Hepatocyte (in vitro differentiated cells): ENCODE measurements around the gene ZFR2. TPM values are rescaled to one million over a fixed set of nuclear protein-coding genes. Genes with fewer than 3 reads are reported as not detected.

Experiments
- DNase-seq: peaks from one replicate; pipeline ENCODE4 v3.0.0-alpha.2; 2016; ENCODE audit warnings: low spot score
- H2AFZ ChIP-seq: fragments of 200-600 bp; sonication (generic); 2 replicates; pipeline ENCODE4 v1.6.0; 2016; ENCODE audit warnings: antibody characterized with exemption, mild to moderate bottlenecking
- H3K27ac ChIP-seq: fragments of 200-600 bp; sonication (generic); 2 replicates; pipeline ENCODE4 v1.5.1; 2016; ENCODE audit warnings: mild to moderate bottlenecking
- H3K27me3 ChIP-seq: fragments of 200-600 bp; sonication (generic); 2 replicates; pipeline ENCODE4 v1.6.1; 2016
- H3K36me3 ChIP-seq: fragments of 200-600 bp; sonication (generic); replicated peaks from 2 replicates; pipeline ENCODE4 v1.5.1; 2016; ENCODE audit warnings: low read depth; ENCODE audit not compliant: insufficient read depth
- H3K4me1 ChIP-seq: fragments of 200-600 bp; sonication (generic); 2 replicates; pipeline ENCODE4 v1.5.1; 2016; ENCODE audit warnings: mild to moderate bottlenecking, moderate library complexity; ENCODE audit not compliant: insufficient read depth
- H3K4me2 ChIP-seq: fragments of 200-600 bp; sonication (generic); 2 replicates; pipeline ENCODE4 v1.6.0; 2016
- H3K4me3 ChIP-seq: fragments of 200-600 bp; sonication (generic); 2 replicates; pipeline ENCODE4 v1.5.1; 2016; ENCODE audit warnings: mild to moderate bottlenecking
- H3K79me2 ChIP-seq: fragments of 200-600 bp; sonication (generic); 2 replicates; pipeline ENCODE4 v1.6.0; 2017; ENCODE audit warnings: mild to moderate bottlenecking
- H3K9me2 ChIP-seq: fragments of 200-600 bp; sonication (generic); replicated peaks from 2 replicates; pipeline ENCODE4 v1.6.0; 2017; ENCODE audit warnings: mild to moderate bottlenecking; ENCODE audit not compliant: insufficient read depth
- H3K9me3 ChIP-seq: fragments of 200-600 bp; sonication (generic); 2 replicates; pipeline ENCODE4 v1.5.1; 2016; ENCODE audit warnings: low read depth, mild to moderate bottlenecking
- H4K20me1 ChIP-seq: fragments of 200-600 bp; sonication (generic); 2 replicates; pipeline ENCODE4 v1.6.0; 2016; ENCODE audit warnings: mild to moderate bottlenecking; ENCODE audit not compliant: insufficient read depth, poor library complexity, severe bottlenecking
- CTCF ChIP-seq: fragments of 200-600 bp; sonication (generic); IDR thresholded peaks from 2 replicates; pipeline ENCODE4 v1.5.1; 2016; ENCODE audit warnings: antibody characterized with exemption, mild to moderate bottlenecking; ENCODE audit not compliant: poor library complexity
- EZH2 ChIP-seq: fragments of 200-600 bp; sonication (generic); IDR thresholded peaks from 2 replicates; pipeline ENCODE4 v1.6.1; 2016; ENCODE audit warnings: antibody characterized with exemption, mild to moderate bottlenecking, borderline replicate concordance
- EZH2phosphoT487 ChIP-seq: fragments of 200-600 bp; sonication (generic); IDR thresholded peaks from one replicate; pipeline ENCODE4 v1.6.1; 2018; ENCODE audit warnings: antibody characterized with exemption, mild to moderate bottlenecking, low read depth, moderate library complexity; ENCODE audit not compliant: unreplicated experiment, severe bottlenecking
- WGBS: methylation state at CpG from one replicate; pipeline ENCODE4 v1.1.6; 2016; ENCODE audit warnings: low lambda C conversion rate; ENCODE audit errors: missing lambda C conversion rate; 5-methylcytosine and 5-hydroxymethylcytosine counted together
- polyA plus RNA-seq: library from polyadenylated mRNA; unstranded; fragments of >200 nt; fragmentation: Nextera tagmentation; extraction: Ambion mirVana; gene quantifications from 2 replicates; pipeline ENCODE4 v1.2.1, GENCODE V29; 2016
- total RNA-seq: library from RNA; depleted of rRNA; stranded (reverse); fragments of >200 nt; gene quantifications from 2 replicates; pipeline ENCODE4 v1.2.3, GENCODE V29; 2014

The ZFR2 gene
- total RNA-seq: 0.36 and 0.97 TPM in 2 replicates
- polyA plus RNA-seq: 1.7 and 3.3 TPM in 2 replicates

GRCh38 chr19:3868770-3869456, at the start of gene ZFR2:
Gene ZFR2, minus strand, starts transcription at chr19:3869038. Its CDS starts 21 bp downstream, at chr19:3869017.
- Histone ChIP-seq H3K4me3 (no peak within 1 kb of the TSS), H2AFZ (peak within 1 kb of the TSS; percentile 78), H3K27ac (no peak within 1 kb of the TSS), H3K79me2 (no peaks in the 10 kb centered on the region), H3K4me2 (peak within 1 kb of the TSS; percentile 74), H3K9me3 (no peaks in the 10 kb centered on the region), H3K4me1 (no peaks in the 10 kb centered on the region), H4K20me1 (no peaks in the 10 kb centered on the region), H3K27me3 (peaks cover 47% of the 10 kb centered on the region), H3K9me2 (no peaks in the 10 kb centered on the region), H3K36me3 (no peaks in the 10 kb centered on the region)
- 17% methylated on average over 21 of the region's 62 CpGs for WGBS
- TF ChIP-seq CTCF (no peak), EZH2 (no peak), EZH2phosphoT487 (no peak)
- peak; percentile 46 for DNase-seq

GRCh38 chr19:3916033-3916432, 47.2 kb upstream of the ZFR2 start:
- no peak overlapping the region for H3K4me3 ChIP-seq
- no peak for TF ChIP-seq EZH2
- no peak for TF ChIP-seq EZH2phosphoT487
- TF ChIP-seq CTCF: no peak
- WGBS: 92% methylated on average over 5 of the region's 5 CpGs

GRCh38 chr19:3914199-3914598, 45.4 kb upstream of the ZFR2 start:
- H3K27me3 ChIP-seq: no peaks in the 10 kb centered on the region
- H3K27ac ChIP-seq: no peak overlapping the region
- no peaks in the 10 kb centered on the region for H3K36me3 ChIP-seq
- 83% methylated on average over 7 of the region's 9 CpGs for WGBS
- no peaks in the 10 kb centered on the region for H3K9me3 ChIP-seq
- DNase-seq: no peak
- no peaks in the 10 kb centered on the region for H3K79me2 ChIP-seq
- no peaks in the 10 kb centered on the region for H4K20me1 ChIP-seq
- no peak overlapping the region for H3K4me3 ChIP-seq
- TF ChIP-seq CTCF: no peak
- no peak for TF ChIP-seq EZH2
- TF ChIP-seq EZH2phosphoT487: no peak
- H2AFZ ChIP-seq: no peak overlapping the region
- no peaks in the 10 kb centered on the region for H3K9me2 ChIP-seq
- H3K4me1 ChIP-seq: no peaks in the 10 kb centered on the region
- no peak overlapping the region for H3K4me2 ChIP-seq

More at GRCh38 chr19:3916033-3916432, 47.2 kb upstream of the ZFR2 start:
- no peaks in the 10 kb centered on the region for H3K4me1 ChIP-seq
- no peaks in the 10 kb centered on the region for H3K79me2 ChIP-seq
- no peaks in the 10 kb centered on the region for H3K9me3 ChIP-seq
- H3K27me3 ChIP-seq: no peaks in the 10 kb centered on the region
- H2AFZ ChIP-seq: no peak overlapping the region
- H3K36me3 ChIP-seq: no peaks in the 10 kb centered on the region
- H3K27ac ChIP-seq: no peak overlapping the region
- no peak overlapping the region for H3K4me2 ChIP-seq
- H3K9me2 ChIP-seq: no peaks in the 10 kb centered on the region
- no peak for DNase-seq
- H4K20me1 ChIP-seq: no peaks in the 10 kb centered on the region
